Choroid plexus epithelial cell (primary cell): ENCODE results near the gene PARD3.

ENCODE experiments used
- DNase-seq: peaks from one replicate; pipeline ENCODE4 v3.0.0-alpha.2; 2010; ENCODE audit warnings: low read depth
- H3K4me3 ChIP-seq: 2 replicates; pipeline ENCODE4 v1.5.1; 2011; ENCODE audit warnings: low read depth, mild to moderate bottlenecking, control low read depth, low read length, moderate library complexity
- CTCF ChIP-seq: conservative IDR thresholded peaks from 2 replicates; pipeline ENCODE4 v1.5.1; 2011; ENCODE audit warnings: low read depth, mild to moderate bottlenecking, control low read depth, inconsistent platforms, low read length, moderate library complexity

Gene PARD3

GRCh38 chr10:34097682-34098081, 717.4 kb downstream of the PARD3 start:
- H3K4me3 ChIP-seq: no peak overlapping the region
- no peak for TF ChIP-seq CTCF
- no peak for DNase-seq

GRCh38 chr10:34094961-34095360, 720.1 kb downstream of the PARD3 start:
- TF ChIP-seq CTCF: no peak
- no peak for DNase-seq
- H3K4me3 ChIP-seq: no peak overlapping the region

GRCh38 chr10:34094146-34094696, 720.9 kb downstream of the PARD3 start:
- no peak for TF ChIP-seq CTCF
- no peak for DNase-seq

GRCh38 chr10:34092891-34093290, 722.2 kb downstream of the PARD3 start:
- no peak overlapping the region for H3K4me3 ChIP-seq
- DNase-seq: peak; percentile 21
- TF ChIP-seq CTCF: no peak

More at GRCh38 chr10:34094146-34094696, 720.9 kb downstream of the PARD3 start:
- H3K4me3 ChIP-seq: no peak overlapping the region

- no peak for DNase-seq
- no peak overlapping the region for H3K4me3 ChIP-seq
- no peak for TF ChIP-seq CTCF
Observed at GRCh38 chr10:34091635-34092195, 723.4 kb downstream of the PARD3 start.

- no peak for DNase-seq
- H3K4me3 ChIP-seq: no peak overlapping the region
- TF ChIP-seq CTCF: no peak
Observed at GRCh38 chr10:34089253-34089652, 725.8 kb downstream of the PARD3 start.

- TF ChIP-seq CTCF: no peak
- no peak overlapping the region for H3K4me3 ChIP-seq
- no peak for DNase-seq
Observed at GRCh38 chr10:34088208-34088794, 726.8 kb downstream of the PARD3 start.
